Transverse colon (tissue), 3 donors: ENCODE measurements around the gene CACFD1.

Source experiments
- CTCF ChIP-seq, 5 experiments: fragments of 200-600 bp in 3 of 5; fragments of 450-650 bp in 2 of 5; sonication (generic) in 3 of 5; IDR thresholded peaks; 1 replicate in 2 of 5; 2 replicates in 3 of 5; pipeline ENCODE4 v1.5.1; 2016 to 2017; ENCODE audit warnings: antibody characterized with exemption in 5 of 5, inconsistent platforms in 3 of 5, mild to moderate bottlenecking in 2 of 5, moderate library complexity in 1 of 5
- EP300 ChIP-seq: sonication (generic); formaldehyde crosslinking; IDR thresholded peaks from one replicate; pipeline ENCODE4 v1.6.1; 2017; ENCODE audit warnings: antibody characterized with exemption, low read depth

DNA sequence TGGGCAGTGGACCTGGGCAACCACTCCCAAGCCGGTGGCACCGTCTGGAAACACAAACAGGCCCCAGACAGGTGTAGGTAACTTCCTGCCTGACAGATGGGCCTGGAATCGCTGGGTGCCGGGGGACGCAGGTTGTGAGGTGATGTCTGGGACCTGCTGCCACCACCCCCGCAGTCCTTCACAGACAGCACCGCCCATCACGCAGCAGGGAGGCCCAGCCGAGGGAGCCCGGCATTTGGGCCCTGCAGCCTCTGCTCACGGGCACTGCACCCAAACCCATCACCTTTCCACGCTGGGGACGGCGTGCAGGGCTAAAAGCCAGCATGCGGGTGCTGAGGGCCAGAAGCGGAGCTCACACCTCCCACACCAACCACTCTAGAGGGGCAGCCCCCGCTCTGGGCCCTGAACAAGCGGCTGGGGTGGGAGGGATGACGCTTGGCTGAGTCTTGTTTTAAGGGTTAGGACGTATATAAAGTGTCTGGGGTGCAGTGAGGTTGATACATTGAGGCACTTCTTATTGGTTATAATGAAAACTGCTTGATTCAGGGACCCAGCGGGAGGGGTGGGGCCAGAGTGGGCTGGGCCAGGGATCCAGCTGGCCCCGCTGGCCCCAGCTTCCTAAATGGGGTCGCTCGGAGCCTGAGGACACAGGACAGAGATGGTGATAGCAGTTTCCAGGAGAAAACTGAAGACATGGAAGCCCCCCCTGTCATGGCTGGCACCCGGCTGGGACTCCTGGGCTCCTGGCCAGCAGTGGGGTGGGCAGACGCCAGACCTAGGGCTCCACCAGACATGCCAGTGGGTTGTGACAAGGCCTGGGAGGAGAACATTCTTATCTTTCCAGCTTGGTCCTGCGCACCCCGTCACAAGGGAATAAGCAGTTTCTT lies 53.7 kb downstream of the CACFD1 start:
- TF ChIP-seq CTCF (IDR thresholded peaks at IDR 0.05) (no peak), EP300 (no peak)
